Endothelial cell of umbilical vein (primary cell): ENCODE measurements around the gene ADAMTS19. TPM values are rescaled to one million over a fixed set of nuclear protein-coding genes. Genes with fewer than 3 reads are reported as not detected.

Experiments used
- BruUV-seq: library from RNA; stranded (reverse); fragments of 400-500 nt; replicated peaks from 2 replicates; lab custom pipeline; 2021; lab: Mats Ljungman, UMichigan
- CTCF ChIA-PET: fragments of 300-600, 350-600 bp; sonication (Branson Sonifier 250); formaldehyde crosslinking; loops from one replicate; lab custom pipeline; 2021; ENCODE audit warnings: antibody characterized with exemption, inconsistent platforms; lab: Charles Lee
- POLR2A ChIA-PET: fragments of 300-600, 350-600 bp; sonication (Branson Sonifier 250); formaldehyde crosslinking; loops from one replicate; lab custom pipeline; 2021; ENCODE audit warnings: antibody characterized with exemption, inconsistent platforms; lab: Charles Lee
- DNase-seq: peaks from one replicate; pipeline ENCODE4 v3.0.0-alpha.2; 2011; ENCODE audit warnings: low read depth, low spot score
- FAIRE-seq: peaks from 2 replicates; lab custom pipeline; 2011; peaks lifted over from hg19 to GRCh38; lab: Jason Lieb, UNC
- H2AFZ ChIP-seq: 2 replicates; pipeline ENCODE4 v1.6.0; 2012; ENCODE audit warnings: low read depth, low read length, control low read depth, inconsistent platforms
- H3K27ac ChIP-seq: 2 replicates; pipeline ENCODE4 v1.5.1; 2011; ENCODE audit warnings: low read depth, mild to moderate bottlenecking, control low read depth, low read length, moderate library complexity; ENCODE audit not compliant: insufficient read depth
- H3K27me3 ChIP-seq, 2 experiments: 2 replicates each; pipeline versions ENCODE4 v1.6.0 to v1.6.1; 2011; ENCODE audit warnings: low read length in 2 of 2, mixed read lengths in 1 of 2; ENCODE audit not compliant: control insufficient read depth in 2 of 2, insufficient read depth in 2 of 2
- H3K36me3 ChIP-seq, 2 experiments: 2 replicates in 1 of 2; 3 replicates in 1 of 2; pipeline ENCODE4 v1.5.1; 2011; ENCODE audit warnings: low read length in 2 of 2, mild to moderate bottlenecking in 1 of 2, moderate library complexity in 1 of 2; ENCODE audit not compliant: control insufficient read depth in 2 of 2, insufficient read depth in 2 of 2; ENCODE audit errors: extremely low read depth in 1 of 2
- H3K4me1 ChIP-seq: 3 replicates; pipeline ENCODE4 v1.5.1; 2011; ENCODE audit warnings: mild to moderate bottlenecking, low read length; ENCODE audit not compliant: control insufficient read depth, insufficient read depth; ENCODE audit errors: extremely low read depth
- H3K4me2 ChIP-seq: 2 replicates; pipeline ENCODE4 v1.6.1; 2011; ENCODE audit warnings: low read length, control low read depth, mixed read lengths; ENCODE audit not compliant: insufficient read depth
- H3K4me3 ChIP-seq, 3 experiments: fragments of 200-600 bp in 1 of 3; sonication (generic), shearing (Covaris generic) in 1 of 3; replicated peaks in 1 of 3; 2 replicates each; pipeline ENCODE4 v1.5.1; 2011 to 2016; ENCODE audit warnings: control low read depth in 3 of 3, low read length in 3 of 3, mild to moderate bottlenecking in 2 of 3, inconsistent platforms in 1 of 3, low read depth in 1 of 3, moderate library complexity in 1 of 3; ENCODE audit not compliant: insufficient read depth in 1 of 3
- H3K79me2 ChIP-seq: 2 replicates; pipeline ENCODE4 v1.6.0; 2012; ENCODE audit warnings: low read length, inconsistent platforms; ENCODE audit not compliant: control insufficient read depth, insufficient read depth
- H3K9ac ChIP-seq: replicated peaks from 2 replicates; pipeline ENCODE3; 2011; ENCODE audit warnings: low read length, control low read depth; ENCODE audit not compliant: insufficient read depth; ENCODE audit errors: extremely low read depth
- H3K9me1 ChIP-seq: replicated peaks from 3 replicates; pipeline ENCODE4 v1.6.0; 2011; ENCODE audit warnings: mild to moderate bottlenecking, low read length; ENCODE audit not compliant: control insufficient read depth, insufficient read depth; ENCODE audit errors: extremely low read depth
- H3K9me3 ChIP-seq: replicated peaks from 2 replicates; pipeline ENCODE4 v1.5.1; 2012; ENCODE audit warnings: low read length, inconsistent platforms; ENCODE audit not compliant: control insufficient read depth, insufficient read depth
- H4K20me1 ChIP-seq: replicated peaks from 2 replicates; pipeline ENCODE3; 2011; ENCODE audit warnings: mild to moderate bottlenecking, low read length; ENCODE audit not compliant: control insufficient read depth, insufficient read depth; ENCODE audit errors: extremely low read depth
- CTCF ChIP-seq, 2 donors: IDR thresholded peaks; 1 replicate in 1 of 2; 2 replicates in 1 of 2; pipeline ENCODE4 v1.5.1; 2011; ENCODE audit warnings: low read length in 2 of 2, mild to moderate bottlenecking in 2 of 2, moderate library complexity in 2 of 2, control low read depth in 1 of 2, inconsistent platforms in 1 of 2, low read depth in 1 of 2; ENCODE audit not compliant: insufficient read depth in 1 of 2; ENCODE audit errors: extremely low read depth in 1 of 2
- EZH2 ChIP-seq: IDR thresholded peaks from 2 replicates; pipeline ENCODE4 v1.6.1; 2012; ENCODE audit warnings: borderline replicate concordance, low read depth, mild to moderate bottlenecking, moderate library complexity, low read length, inconsistent platforms; ENCODE audit not compliant: severe bottlenecking
- FOS ChIP-seq: IDR thresholded peaks from 2 replicates; pipeline ENCODE4 v1.6.1; 2011; ENCODE audit warnings: mild to moderate bottlenecking, low read length, moderate library complexity, borderline replicate concordance; ENCODE audit not compliant: insufficient read depth
- GATA2 ChIP-seq: IDR thresholded peaks from 2 replicates; pipeline ENCODE4 v1.7.0; 2011; ENCODE audit warnings: low read depth, mild to moderate bottlenecking, moderate library complexity, mixed read lengths, low read length; ENCODE audit not compliant: insufficient read length, insufficient read depth
- JUN ChIP-seq: IDR thresholded peaks from 2 replicates; pipeline ENCODE4 v1.6.1; 2011; ENCODE audit warnings: borderline replicate concordance, low read depth; ENCODE audit not compliant: insufficient read length, insufficient read depth
- MAX ChIP-seq: IDR thresholded peaks from 2 replicates; pipeline ENCODE4 v1.6.1; 2011; ENCODE audit not compliant: insufficient read depth, insufficient read length
- MYC ChIP-seq: IDR thresholded peaks from one replicate; pipeline ENCODE4 v1.6.1; 2011; ENCODE audit warnings: mild to moderate bottlenecking, low read depth, low read length
- POLR2A ChIP-seq: IDR thresholded peaks from 2 replicates; pipeline ENCODE4 v1.6.1; 2012; ENCODE audit warnings: low read depth, mild to moderate bottlenecking, control low read depth, low read length
- POLR2AphosphoS5 ChIP-seq: IDR thresholded peaks from 2 replicates; pipeline ENCODE4 v1.6.1; 2012; ENCODE audit warnings: low read depth, mild to moderate bottlenecking, control low read depth, low read length, moderate library complexity; ENCODE audit not compliant: insufficient read depth
- dilution Hi-C: fragments of 300-500 bp; cut with MboI; formaldehyde crosslinking; loops from one replicate; pipeline ENCODE4 v1.15.0; 2019; ENCODE audit warnings: low sequenced_read_pairs; ENCODE audit not compliant: extremely low pct_ligation_motif_present
- intact Hi-C: fragments of 100-400 bp; cut with micrococcal nuclease; formaldehyde crosslinking; loops from one replicate; pipeline ENCODE4 v1.10.0; 2022
- polyA plus RNA-seq, 4 experiments: library from polyadenylated mRNA; depleted of rRNA in 3 of 4; stranded (reverse) in 3 of 4; unstranded in 1 of 4; fragments of >200 nt; gene quantifications; 2 replicates each; pipeline versions ENCODE4 v1.2.1 to v1.2.3, GENCODE V29; 2011 to 2012; ENCODE audit warnings: missing spikeins in 1 of 4
- total RNA-seq: library from RNA; stranded (reverse); gene quantifications from 2 replicates; pipeline ENCODE4 v1.2.3, GENCODE V29; 2021

ADAMTS19 gene
- total and polyA plus RNA-seq, 2 donors (not counting 3 experiments of a cell fraction or from before 2014, with no cell fraction given): not detected

- ChIA-PET POLR2A (no interaction called here), CTCF (interaction anchor here (1.0 to 6.0 kb wide), 5 partner anchors 8 to 363 kb away, joined by 4 to 88 read pairs (median 5); no protein-coding TSS in a partner anchor)
- no peaks in the 10 kb centered on the region for H3K79me2 ChIP-seq
- H3K4me1 ChIP-seq: no peaks in the 10 kb centered on the region
- TF ChIP-seq POLR2AphosphoS5 (no peak), POLR2A (no peak), FOS (no peak)
- dilution Hi-C loops: no loop called here
- no peak overlapping the region for H3K9ac ChIP-seq
- no peaks in the 10 kb centered on the region for H3K36me3 ChIP-seq
- no peak for FAIRE-seq
- BruUV-seq: no TSS peak
- H4K20me1 ChIP-seq: no peaks in the 10 kb centered on the region
- no peak overlapping the region for H3K4me3 ChIP-seq
- H2AFZ ChIP-seq: no peak overlapping the region
- H3K27ac ChIP-seq: no peak overlapping the region
- H3K9me1 ChIP-seq: no peaks in the 10 kb centered on the region
- H3K4me2 ChIP-seq: no peak overlapping the region
- H3K9me3 ChIP-seq: no peaks in the 10 kb centered on the region
- no peak for DNase-seq
- peaks cover 1 to 3% of the 10 kb centered on the region in 2 experiments for H3K27me3 ChIP-seq
- intact Hi-C loops: no loop called here
Measured at GRCh38 chr5:129763651-129764050, 303.6 kb downstream of the ADAMTS19 start.

- dilution Hi-C loops (no loop called here), intact Hi-C loops (loop anchor here (5.0 kb wide), 2 partner anchors 594 to 654 kb away; no protein-coding TSS in a partner anchor)
- ChIA-PET CTCF (interaction anchor here (0.6 to 6.0 kb wide), 6 partner anchors 9 to 366 kb away, joined by 3 to 88 read pairs (median 4); no protein-coding TSS in a partner anchor), POLR2A (no interaction called here)
- H3K4me1 ChIP-seq: no peaks in the 10 kb centered on the region
- no peak overlapping the region for H3K4me3 ChIP-seq
- peaks cover 1 to 5% of the 10 kb centered on the region in 2 experiments for H3K27me3 ChIP-seq
- H3K4me2 ChIP-seq: no peak overlapping the region
- H2AFZ ChIP-seq: no peak overlapping the region
- no peaks in the 10 kb centered on the region for H4K20me1 ChIP-seq
- no peak for DNase-seq
- no peaks in the 10 kb centered on the region for H3K9me3 ChIP-seq
- no peaks in the 10 kb centered on the region for H3K79me2 ChIP-seq
- H3K9me1 ChIP-seq: no peaks in the 10 kb centered on the region
- no TSS peak for BruUV-seq
- H3K27ac ChIP-seq: no peak overlapping the region
- FAIRE-seq: no peak
- TF ChIP-seq JUN (no peak), POLR2AphosphoS5 (no peak), MYC (no peak), CTCF (IDR thresholded peaks at IDR 0.05; ENCODE audit: extremely low read depth in 1 of 2, insufficient read depth in 1 of 2, low read depth in 1 of 2, low read length in 2 of 2) (no peak), POLR2A (no peak), EZH2 (no peak), MAX (no peak), GATA2 (no peak), FOS (no peak)
- H3K36me3 ChIP-seq: no peaks in the 10 kb centered on the region
- no peak overlapping the region for H3K9ac ChIP-seq
Measured at GRCh38 chr5:129766798-129767197, 306.7 kb downstream of the ADAMTS19 start.
